GM21717 (cell line): ENCODE data around the gene MADCAM1.

ENCODE experiments used
- ATAC-seq: cut with Tn5 transposase; IDR thresholded peaks from one replicate; pipeline ENCODE4 v1.9.1; 2021; ENCODE audit warnings: mild to moderate bottlenecking, moderate library complexity; ENCODE audit not compliant: unreplicated experiment

Gene MADCAM1

DNA sequence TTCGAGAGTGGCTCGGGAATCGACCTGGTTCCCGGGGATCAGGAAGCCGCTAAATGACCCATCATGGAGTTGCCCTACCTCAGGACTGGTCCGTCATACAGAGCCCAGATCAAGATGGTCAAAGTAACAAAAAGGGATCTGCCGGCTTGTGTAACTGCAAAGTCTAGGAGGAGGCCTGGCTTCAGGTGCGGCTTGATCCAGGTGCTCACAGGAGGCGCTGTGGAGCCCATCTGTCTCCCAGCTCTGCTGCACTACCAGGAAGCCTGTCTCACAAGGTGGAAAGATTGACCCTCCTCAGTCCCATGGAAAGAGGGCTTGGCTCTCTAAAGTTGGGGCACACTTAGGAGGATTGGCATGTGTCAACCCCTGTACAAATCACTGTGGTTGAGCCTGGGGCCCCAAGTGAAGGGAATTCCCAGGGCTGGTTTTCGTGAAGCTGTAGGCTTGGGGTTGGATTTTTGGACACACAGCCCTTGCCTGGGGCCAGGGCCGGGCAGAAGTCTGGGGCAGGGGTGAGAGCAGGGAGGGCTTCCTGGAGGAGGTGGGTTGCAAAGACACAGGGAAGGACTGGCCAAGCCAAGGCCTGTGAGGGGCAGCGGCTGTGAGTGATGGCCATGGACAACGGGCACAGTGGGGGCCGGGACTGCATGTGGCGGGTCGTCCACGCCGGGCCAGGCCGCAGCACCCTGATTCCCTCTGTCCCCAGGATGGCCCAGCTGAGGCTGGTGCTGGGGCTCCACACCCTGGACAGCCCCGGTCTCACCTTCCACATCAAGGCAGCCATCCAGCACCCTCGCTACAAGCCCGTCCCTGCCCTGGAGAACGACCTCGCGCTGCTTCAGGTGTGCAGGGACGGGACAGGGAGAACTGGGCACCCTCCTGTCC is 51.8 kb downstream of the MADCAM1 start:
- ATAC-seq: no peak

DNA sequence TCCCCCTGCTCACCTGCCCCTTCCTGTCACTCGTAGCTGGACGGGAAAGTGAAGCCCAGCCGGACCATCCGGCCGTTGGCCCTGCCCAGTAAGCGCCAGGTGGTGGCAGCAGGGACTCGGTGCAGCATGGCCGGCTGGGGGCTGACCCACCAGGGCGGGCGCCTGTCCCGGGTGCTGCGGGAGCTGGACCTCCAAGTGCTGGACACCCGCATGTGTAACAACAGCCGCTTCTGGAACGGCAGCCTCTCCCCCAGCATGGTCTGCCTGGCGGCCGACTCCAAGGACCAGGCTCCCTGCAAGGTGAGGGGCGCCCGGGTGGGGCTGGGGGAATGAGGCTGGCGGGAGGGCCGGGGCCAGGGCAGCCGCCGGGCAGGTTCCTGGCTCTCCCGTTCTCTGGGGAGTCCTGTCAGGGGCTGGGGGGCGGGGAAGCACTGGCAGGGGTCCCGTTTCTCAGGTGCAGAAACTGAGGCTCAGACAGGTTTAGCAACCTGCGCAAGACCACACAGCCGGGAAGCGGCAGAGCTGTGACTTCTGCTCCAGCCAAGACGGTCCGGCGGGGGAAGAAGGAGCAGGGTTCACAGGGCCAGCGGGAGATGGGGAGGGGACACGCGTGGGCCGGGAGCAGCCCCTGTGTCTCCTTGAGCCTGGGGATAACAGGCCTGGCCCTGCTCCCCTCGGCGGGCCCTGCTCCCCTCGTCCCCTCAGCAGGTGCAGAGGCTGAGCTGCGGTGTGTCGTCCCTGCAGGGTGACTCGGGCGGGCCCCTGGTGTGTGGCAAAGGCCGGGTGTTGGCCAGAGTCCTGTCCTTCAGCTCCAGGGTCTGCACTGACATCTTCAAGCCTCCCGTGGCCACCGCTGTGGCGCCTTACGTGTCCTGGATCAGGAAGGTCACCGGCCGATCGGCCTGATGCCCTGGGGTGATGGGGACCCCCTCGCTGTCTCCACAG is 52.9 kb downstream of the MADCAM1 start:
- ATAC-seq: no peak

DNA sequence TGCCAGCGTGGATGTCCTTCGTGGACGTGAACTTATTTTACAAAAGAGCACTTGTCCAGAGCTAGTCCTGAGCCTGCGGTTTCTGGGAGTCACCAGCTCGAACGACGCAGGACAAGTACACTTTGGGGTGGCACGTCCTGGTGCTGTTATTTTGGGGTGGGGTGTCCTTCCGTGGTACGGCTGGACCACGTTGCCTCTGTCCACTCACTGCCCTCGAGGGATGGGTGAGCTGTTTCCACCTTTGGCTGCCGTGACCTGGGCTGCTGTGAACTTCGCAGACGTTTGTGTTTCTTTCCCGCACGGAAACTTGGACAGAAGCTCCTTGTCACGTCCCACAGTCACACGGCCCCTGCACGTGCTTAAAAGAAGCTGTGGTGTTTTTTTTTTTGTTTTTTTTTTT is 58.5 kb downstream of the MADCAM1 start:
- no peak for ATAC-seq
